Hematopoietic multipotent progenitor cell treated with erythropoietin and hydrocortisone succinate and interleukin-3 and kit ligand, for 4 days (in vitro differentiated cells): ENCODE measurements around the gene CELF2.

Experiments used
- DNase-seq: peaks from one replicate; pipeline ENCODE4 v3.0.0-alpha.2; 2015

CELF2 gene

DNA sequence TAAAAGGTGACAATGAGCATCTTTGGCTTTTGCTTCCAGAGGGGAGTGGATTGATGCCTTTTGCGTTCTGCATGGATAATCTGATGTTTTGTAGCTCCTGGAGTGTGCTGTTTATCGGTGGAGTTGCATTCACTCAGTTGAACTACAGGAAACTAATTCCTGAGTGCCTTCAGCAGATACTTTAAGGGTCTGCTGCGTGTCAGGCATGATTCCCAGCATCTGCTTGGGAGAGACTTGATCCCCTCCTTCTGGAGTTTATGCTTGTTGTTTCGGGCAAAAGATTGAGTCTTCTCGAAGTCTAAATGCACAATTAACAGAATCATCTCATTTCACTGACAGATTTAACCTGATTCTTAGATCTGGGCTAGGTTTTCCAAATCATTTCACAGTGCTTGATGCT, 46.2 kb downstream of the CELF2 start:
- no peak for DNase-seq

DNA sequence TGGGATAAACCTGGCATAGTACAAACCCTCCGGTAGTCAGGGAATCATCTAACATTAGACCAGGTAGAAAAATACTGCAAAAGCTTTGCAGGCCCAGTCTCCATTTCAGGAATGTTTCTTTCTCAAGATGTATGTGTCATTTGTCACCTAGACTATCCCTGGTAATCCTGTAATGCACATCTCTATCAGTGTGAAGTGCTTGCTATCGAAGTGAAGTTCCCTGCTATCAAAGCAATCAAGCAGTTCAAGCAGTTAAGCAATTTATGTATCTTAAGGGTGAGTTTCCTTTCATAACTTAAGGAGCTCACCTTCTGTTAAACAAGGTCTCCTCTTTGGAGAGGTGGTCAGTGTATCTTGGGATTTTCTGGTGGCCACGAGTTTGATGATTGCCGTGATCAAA, 47.2 kb downstream of the CELF2 start:
- DNase-seq, result no peak

DNA sequence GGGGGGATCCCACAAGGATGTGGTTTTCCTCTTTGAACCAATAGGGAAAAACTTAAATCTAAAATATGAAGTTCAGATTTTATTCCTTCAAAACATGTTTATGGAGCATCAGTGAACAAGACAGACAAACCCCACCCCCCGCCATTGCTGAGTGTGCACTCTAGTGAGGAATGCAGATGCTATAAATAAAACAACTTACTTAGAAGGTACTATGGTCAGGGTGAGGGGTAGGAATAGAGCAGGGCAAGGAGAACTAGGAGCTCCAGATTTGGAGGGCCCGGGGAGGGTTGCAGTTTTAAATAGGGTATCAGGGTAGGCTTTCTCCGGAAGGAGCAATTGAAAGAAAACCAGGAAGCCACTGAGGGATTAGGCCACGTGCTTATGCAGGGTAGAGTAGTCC, 47.9 kb downstream of the CELF2 start:
- DNase-seq, result no peak

DNA sequence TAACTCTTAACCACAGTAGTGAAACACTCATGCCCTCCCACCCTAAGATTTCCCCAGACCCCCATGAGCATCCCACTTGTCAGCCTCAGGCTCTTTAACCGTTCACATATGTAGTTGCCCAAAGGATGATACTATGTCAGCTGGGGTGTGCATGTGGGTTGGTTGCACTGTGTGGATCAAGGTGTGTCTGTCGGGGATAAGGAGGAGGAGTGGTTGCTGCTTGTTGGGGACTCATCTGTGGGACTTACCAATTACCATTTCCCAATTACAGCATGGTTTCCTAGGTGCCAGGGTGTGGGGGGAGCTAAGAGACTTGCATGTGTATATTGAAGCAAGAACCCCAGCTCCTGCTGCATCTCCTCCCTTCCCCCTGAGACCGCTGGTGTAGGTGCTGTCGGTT, 48.8 kb downstream of the CELF2 start:
- no peak for DNase-seq

DNA sequence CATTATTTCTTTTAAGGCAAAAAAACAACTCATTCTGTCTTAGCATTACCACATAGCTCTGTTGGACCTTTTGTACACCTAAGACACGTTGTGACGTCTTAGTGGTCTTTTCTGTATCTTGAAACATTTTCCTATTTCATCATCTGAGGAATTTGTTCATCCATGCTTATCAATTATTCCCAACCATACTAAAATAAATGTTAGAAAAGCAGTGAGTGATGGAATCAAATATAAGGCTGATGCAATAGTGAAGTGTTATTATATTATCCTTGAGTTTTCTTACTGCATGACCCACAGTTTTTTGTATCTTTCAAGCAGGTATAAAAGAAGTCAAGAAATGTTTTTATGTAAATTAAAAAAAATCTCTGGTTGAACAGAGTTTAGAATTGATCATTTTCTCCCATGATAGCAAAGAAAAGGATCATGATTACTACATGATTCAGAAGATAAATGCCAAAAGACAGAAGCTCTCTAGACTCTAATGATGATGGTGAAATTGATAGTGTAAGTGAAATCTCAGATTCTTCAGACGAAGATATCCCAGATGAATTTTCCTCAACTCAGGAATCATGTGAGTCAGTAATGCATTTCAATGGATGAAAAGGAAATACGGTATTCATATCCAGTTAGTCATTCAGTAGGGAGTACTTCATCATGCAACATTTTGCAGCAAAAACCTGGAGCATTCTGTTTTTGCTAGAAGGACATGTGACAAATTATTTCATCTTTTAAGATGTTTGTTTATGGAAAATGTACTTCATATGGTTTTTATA, 51.4 kb downstream of the CELF2 start:
- no peak for DNase-seq

DNA sequence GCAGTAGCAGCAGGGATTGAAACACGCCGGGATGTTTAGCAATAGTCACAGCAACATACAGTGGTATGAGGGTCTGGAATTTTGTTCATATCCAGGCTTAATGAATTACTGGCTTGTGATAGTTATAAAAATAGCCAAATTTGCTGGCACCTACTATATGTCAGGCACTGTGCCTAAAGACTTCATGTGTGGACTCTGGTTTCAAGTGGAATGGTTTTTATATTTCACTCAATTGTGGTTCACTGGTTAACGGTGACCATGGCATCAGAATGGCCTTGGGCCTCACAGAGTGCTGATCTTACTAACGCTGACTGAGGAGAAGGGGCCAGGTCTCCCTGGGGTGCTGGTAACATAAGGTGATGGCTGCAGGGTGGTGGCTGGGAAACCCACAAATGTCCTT, 55.7 kb downstream of the CELF2 start:
- DNase-seq, result no peak

DNA sequence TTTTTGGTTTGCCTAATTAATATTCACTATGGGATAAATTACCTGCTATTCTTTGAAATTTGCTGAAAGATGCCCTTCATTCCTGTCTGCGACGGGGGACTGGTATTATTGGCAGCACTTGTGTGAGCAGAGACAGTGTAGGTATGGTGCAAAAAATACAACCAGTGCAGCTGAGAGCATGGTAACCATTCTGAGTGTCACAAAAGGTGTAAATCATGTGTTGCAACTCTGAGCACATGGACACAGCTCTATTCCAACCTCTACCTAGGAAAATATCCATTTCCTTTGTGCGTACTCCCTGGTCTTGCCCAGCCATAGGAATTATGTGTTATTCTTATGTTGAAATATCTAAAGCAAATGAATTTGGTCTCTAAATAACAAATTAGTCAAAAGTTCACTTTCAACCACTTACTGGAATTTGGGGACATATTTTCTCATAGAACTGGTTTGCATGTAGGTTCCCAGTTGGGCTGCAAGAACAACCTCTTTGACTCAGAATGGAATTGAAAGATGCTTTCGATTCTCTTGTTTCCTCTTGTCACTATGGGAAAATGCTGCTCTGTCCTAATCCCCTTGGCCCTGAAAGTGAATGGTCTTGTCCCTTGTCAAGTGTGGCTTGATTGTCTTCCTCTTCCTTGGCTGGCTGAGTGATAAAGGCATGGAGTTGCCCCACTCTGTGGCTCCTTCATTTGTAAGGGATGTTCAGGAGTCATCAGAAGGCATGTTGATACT, 57.0 kb downstream of the CELF2 start:
- no peak for DNase-seq

DNA sequence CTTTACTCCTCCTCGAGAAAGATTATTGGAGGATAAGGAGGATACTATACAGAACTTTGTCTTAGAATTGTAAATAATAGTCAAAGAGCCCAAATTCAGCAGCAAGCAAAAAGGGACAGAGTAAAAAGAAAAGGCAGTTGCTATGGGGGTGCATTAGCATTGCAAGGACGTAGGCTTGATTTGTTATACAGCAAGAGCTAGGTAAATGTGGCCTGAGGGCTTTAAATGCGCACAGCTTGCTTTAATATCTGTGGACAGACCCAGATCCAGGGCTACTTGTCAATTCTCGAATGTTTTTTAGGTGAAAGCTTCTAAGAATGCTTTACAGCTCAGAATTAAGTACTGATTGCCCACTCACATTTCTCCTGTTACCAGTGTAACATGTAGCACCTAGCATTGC, 58.5 kb downstream of the CELF2 start:
- DNase-seq, result no peak

DNA sequence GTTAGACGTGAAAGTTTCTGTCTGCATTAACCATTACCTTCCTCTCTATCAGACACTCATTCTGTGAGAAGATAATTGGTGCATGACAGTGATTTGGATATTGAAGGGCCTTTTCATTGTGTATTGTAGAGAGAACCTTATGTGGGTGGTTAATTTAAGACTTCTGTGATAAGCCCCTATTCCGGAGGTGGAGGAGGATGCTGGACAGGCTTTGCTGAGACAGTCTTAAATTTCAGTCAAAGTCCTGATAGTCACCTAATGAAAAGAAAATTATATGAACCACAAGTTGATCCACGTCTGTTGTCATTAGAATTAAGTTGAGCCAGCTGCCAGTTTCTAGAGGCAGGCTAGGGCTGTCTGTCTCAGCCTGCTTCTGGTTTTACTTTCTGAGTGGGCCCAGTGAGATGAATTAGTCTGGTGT, 62.9 kb downstream of the CELF2 start:
- no peak for DNase-seq

DNA sequence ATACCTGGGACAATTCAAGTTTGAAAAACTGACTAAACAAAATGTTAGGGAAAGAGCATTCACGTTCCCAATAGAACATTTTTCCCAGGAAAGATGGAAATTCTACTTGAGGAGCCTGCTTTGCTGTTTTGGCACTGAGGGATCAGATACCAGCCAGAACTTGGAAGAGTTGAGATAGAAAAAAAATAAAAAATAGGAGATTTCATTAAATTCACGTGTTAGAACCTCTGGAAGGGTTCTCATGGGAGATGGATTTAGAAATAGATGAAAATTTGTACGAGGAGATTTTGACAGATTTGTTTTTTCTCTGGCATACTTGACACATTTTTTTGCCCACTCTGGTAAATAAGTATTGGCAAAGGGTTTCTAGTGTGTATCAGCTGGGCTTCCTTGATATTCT, 63.7 kb downstream of the CELF2 start:
- DNase-seq, result no peak

DNA sequence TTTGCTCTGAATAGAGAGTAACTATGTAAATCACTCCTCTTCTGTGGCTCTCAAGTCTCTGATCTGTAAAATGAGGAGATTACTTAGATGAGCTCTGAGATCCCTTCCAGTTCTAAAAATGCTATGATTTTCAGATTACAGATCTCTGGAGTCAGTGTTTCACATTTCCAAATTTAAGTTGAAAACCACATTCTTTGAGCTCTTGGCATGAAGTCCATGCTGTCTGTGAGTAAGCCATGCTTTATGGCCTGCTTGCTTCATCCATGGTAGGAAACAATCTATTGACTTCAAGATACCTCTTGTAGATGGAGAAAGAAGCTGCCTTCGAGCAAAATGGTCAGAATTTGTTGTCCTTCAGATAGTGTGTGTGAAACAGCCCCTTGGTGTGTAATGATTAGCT, 64.9 kb downstream of the CELF2 start:
- DNase-seq, result no peak

DNA sequence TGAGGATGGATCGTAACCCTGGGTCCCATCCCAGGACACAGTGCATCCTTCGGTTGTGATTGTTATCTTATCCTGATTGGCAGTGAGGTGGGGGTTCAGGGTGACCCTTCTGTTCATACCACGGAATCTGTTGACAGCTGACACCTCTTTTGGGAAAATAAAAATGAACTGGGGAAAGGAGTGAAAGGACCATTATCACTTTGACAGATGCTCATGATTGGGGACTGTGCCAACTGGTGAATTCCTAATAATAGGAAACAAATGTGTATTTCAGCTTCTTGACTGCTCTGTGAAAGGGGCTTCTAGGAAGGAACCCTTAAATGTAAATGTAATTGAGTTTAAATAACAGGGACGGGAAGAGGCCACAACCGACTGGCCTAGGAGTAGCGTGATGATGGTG, 65.4 kb downstream of the CELF2 start:
- DNase-seq, result no peak

DNA sequence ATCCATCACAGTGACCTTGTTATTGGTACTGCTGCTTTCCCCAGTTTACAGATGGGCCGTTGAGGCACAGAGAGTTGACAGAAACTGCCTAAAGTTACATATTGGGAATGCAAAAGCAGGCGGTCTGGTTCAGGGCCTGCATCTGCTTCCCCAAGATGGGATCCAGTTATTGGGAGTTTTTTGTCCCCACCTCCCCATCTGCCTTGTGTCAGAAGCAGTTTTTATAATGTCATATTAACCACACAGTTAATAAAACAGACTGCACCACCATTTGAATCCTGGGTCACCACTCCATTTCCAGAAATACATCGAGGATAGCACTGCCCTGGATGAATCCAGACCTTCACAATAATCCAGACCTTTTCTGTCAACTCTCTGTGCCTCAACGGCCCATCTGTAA, 67.9 kb downstream of the CELF2 start:
- DNase-seq, result no peak

DNA sequence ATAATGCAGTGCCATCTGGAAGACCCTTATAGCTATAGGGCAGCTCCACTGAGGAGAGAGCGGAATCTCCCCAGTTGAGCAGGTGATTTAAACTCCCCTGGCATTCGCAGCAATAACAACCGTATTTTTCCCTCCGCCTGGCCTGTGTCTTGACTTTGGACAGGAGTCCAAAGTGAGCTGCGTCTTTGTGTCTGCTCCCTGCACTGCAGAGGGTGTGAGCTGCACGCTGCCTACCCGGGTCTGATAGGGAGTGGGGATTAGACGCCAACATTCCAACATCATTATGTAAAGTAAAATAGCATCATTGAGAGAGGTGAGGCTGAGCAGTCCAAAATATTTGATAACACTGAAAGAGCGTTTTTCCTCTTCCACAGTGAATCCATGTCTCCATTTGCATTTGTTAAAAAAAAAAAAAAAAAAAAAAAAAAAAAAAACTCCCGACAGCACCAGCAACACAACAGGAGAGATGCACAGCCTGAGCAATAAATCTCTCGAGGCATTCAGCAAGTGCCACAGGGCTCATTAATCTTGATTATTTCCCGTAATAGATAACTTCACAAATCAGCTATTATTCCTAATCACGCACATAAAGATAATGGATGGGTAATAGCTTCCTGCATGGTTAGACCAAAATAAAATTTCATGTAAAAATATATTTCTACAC, 68.6 kb downstream of the CELF2 start:
- no peak for DNase-seq

DNA sequence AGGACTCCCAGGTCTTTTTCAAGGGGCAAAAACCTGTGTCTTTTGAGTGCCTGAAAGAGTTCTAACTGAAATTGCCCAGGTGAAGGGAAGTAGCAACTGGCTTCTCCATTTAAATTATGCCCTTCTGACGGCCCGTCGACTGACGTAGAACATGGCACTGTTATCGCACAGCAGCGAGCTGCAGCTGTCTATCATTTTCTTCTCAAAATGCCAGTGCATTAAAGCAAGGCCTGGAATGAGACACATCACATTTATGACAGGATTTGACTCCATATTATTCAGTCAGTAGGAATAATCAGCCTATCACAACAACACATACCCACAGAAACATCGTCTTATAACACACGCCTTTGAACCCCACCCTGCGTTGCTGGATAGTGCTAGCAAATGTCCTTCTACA, 69.7 kb downstream of the CELF2 start:
- no peak for DNase-seq

DNA sequence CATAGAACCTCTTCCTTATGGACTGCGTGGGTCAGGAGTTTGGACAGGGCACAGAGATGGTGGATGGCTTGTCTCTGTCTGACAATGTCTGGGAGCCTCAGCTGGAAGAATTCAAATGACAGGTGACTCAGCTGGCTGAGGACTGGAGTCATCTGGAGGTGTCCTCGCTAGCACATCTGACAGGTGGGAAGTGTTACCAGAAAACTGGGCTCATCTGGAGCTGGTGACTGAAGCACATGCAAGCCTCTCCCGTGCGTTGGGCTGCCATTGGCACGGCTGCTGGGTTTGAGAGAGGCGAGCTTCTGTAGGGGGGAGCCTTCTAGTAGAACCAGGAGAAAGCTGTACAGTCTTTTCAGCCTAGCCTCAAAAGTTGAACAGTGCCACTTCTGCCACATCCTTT, 71.0 kb downstream of the CELF2 start:
- no peak for DNase-seq

DNA sequence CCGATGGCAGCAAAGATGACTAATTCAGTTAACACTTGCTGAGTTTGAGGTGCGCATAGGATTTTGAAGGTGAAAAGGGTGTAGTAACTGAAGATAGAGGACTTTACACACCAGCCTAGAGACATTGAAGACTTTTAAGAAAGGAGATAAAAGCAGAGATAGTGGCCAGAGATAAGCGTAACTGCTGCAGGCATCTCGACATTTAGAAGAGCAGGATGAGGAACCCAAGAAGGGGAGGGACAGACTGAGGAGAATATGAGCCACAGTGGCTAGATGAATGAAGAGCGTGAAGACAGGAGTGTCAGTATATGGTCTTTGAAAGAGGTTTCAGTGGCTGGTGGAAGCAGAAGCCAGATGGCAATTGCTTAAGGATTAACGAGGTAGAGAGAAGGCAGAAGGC, 71.6 kb downstream of the CELF2 start:
- DNase-seq, result peak; percentile 39

DNA sequence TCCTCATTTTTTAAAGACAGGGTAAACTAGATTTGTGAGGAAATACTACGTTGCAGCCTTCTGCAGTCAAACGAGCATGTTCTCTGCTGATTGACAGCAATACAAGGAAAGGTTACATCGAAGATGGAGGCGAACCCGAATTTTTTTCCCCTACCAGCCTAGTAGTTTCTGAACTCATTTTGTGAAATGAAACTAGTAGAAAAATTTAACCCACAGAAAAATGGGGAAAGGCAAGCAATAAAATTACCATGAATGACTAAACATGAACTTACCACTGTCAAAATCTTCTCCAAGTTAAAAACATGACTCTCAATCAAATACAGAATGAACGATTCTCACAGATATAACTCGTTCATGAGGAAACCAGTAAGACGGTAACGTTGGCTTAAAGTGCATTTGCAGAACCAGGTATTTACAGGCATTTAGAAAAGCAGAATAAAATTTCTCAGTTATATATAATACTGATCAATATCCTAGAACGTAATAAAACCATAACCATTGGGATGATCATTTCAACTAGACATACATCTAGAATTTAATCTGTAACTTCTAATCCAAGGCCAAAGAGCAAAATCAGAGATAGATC, 73.9 kb downstream of the CELF2 start:
- no peak for DNase-seq

DNA sequence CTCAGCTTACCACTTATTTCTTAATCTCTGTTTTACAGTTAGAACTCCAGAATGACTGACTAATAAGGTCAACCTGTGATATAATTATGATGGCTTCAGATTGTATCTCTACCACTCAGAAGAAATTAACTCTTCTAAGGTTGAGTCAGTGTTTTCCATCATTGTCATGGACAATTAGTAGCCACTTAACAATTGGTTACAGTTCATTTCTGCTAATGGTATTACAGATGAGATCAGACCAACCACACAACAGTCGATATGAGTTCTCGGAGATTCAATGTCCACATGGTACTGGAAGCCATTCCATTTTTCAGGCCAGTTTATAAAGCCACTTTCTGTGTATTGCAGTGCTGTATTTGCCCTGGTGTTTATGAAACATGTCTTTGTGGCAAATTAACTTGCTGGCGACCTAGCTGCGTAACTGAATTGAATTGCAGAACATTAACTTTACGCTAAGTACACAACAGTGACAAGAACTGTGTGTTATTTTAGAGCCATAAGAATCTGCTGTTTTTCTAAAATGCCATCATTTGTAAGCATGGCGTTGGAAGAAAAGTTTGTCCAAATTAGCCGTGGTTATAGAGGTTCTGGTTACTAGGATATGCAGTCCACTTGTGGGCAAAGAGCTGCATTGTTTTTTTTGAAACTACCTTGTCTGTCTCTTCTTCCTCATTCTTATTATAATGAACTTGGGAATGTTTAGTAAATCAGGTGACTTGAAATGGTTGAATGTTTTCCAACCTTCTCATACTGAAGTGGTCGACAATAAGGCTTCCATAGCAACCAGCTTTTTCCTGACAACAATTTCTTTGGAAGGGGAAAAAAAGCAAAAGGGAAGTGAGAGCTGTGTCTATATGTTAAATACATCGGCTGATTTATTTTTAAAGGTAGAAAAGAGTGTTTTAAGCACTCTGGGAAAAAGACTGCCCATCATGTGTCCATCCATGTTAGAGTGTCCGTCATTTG, 76.4 kb downstream of the CELF2 start:
- DNase-seq, result no peak

DNA sequence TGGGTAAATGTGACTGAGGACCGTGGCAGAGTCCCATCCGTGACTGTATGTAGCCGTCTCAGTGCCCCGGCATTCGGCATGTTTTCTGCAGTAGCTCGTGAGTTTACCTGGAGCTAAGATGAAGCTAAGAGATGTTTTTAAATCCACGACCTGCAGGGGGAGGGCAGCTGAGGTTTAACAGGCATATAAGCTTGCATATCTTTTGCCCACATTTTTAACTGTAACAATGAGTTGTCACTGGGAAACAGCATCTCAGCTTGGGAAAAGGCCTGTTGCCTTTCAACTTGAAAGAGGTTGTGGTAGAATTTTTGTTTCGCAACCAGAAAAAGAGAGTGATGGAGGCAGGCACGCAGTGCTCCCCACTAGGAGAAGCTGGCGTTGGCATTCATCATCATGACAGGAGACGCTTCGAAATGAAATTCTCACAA, 77.7 kb downstream of the CELF2 start:
- no peak for DNase-seq

DNA sequence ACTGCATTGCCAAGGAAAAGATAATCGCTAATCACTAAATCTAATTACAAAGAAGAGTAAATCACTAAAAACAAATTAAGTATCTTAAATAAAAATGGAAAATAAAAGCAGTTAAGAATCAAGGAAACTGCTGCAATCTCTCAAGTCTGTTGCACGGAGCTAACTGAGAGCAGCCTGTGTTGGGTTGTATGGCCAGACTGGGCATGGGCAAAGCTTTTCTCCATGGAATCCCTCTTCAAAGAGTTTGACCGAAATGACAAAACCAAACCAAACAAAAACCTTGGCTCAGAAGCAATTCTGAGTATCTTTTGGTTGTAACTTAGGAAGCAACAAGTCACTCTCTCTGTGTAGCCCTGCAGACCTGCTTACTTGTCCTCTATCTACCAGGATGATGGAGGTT, 78.8 kb downstream of the CELF2 start:
- no peak for DNase-seq

DNA sequence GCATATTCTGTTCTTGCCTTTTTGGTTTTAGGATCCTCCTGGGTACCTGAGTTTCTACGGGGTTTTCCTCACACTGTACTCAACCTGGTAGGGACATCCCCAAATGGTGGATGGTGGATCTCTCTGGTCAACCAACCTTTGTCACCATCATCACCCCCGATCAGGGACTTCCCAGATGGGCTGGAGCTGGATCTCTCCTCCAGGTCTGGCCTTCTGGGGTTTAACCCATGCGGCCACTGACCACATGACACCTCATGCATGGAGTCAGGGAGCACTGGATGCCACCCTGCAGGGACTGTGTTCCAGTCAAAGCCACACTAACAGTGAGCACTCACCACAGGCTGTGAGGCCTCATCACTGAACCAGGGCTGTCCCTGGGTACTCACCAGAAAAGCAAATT, 80.0 kb downstream of the CELF2 start:
- no peak for DNase-seq

DNA sequence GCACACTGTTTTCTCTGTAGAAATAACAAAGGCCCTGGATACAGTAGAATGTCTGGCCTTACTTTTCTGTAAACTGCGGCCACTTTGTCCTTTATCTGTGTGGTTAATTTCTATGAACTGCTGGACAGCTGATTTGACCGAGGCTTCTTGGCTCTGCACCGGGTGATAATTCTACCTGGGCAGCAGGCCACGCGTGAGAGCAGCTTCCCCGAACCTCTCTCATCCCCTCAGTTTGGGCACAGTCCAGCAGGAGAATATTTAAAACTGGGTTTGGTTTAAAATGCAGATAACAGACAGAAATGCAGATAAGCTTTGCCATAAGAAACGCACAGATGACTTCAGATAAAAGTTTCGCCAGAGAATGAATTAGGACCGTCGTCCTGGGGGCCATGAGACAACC, 81.0 kb downstream of the CELF2 start:
- peak; percentile 10 for DNase-seq
